ENCODE measurements around the gene GALNT6.

Gene GALNT6

GRCh38 chr12:51404627-51405026 lies 13.4 kb upstream of the GALNT6 start:
- Histone ChIP-seq H4K20me1 (ENCODE audit: insufficient read depth) (no peaks in the 10 kb centered on the region), H3K4me3 (IDR thresholded peaks at IDR 0.05; ENCODE audit: insufficient read depth, low read depth, low read length) (no peak overlapping the region), H3K4me1 (ENCODE audit: low read depth, poor library complexity, severe bottlenecking) (no peaks in the 10 kb centered on the region), H2AFZ (ENCODE audit: low read depth) (no peak overlapping the region), H3K27me3 (ENCODE audit: insufficient read depth, low read depth) (no peaks in the 10 kb centered on the region), H3K4me2 (no peak overlapping the region), H3K27ac (no peak overlapping the region), H3K79me2 (ENCODE audit: insufficient read depth, low read depth) (no peaks in the 10 kb centered on the region), H3K9ac (no peak overlapping the region), H3K36me3 (ENCODE audit: insufficient read depth) (no peaks in the 10 kb centered on the region)
- TF ChIP-seq CTCF (conservative IDR thresholded peaks at IDR 0.05; ENCODE audit: low read depth, low read length): no peak

GRCh38 chr12:51403681-51404136 lies 12.5 kb upstream of the GALNT6 start:
- H4K20me1 ChIP-seq (ENCODE audit: insufficient read depth): no peaks in the 10 kb centered on the region
- no peaks in the 10 kb centered on the region for H3K27me3 ChIP-seq (ENCODE audit: insufficient read depth, low read depth)
- no peak overlapping the region for H3K4me3 ChIP-seq (IDR thresholded peaks at IDR 0.05; ENCODE audit: insufficient read depth, low read depth, low read length)
- H3K79me2 ChIP-seq (ENCODE audit: insufficient read depth, low read depth): no peaks in the 10 kb centered on the region
- no peak overlapping the region for H3K27ac ChIP-seq
- no peaks in the 10 kb centered on the region for H3K36me3 ChIP-seq (ENCODE audit: insufficient read depth)
- no peak overlapping the region for H3K4me2 ChIP-seq
- no peak for TF ChIP-seq CTCF (conservative IDR thresholded peaks at IDR 0.05; ENCODE audit: low read depth, low read length)
- no peaks in the 10 kb centered on the region for H3K4me1 ChIP-seq (ENCODE audit: low read depth, poor library complexity, severe bottlenecking)
- H3K9ac ChIP-seq: no peak overlapping the region
- H2AFZ ChIP-seq (ENCODE audit: low read depth): no peak overlapping the region

GRCh38 chr12:51403159-51403558 lies 12.0 kb upstream of the GALNT6 start:
- Histone ChIP-seq H3K9ac (no peak overlapping the region), H3K4me3 (IDR thresholded peaks at IDR 0.05; ENCODE audit: insufficient read depth, low read depth, low read length) (no peak overlapping the region), H3K27ac (no peak overlapping the region), H3K79me2 (ENCODE audit: insufficient read depth, low read depth) (no peaks in the 10 kb centered on the region), H3K36me3 (ENCODE audit: insufficient read depth) (no peaks in the 10 kb centered on the region), H2AFZ (ENCODE audit: low read depth) (no peak overlapping the region), H3K27me3 (ENCODE audit: insufficient read depth, low read depth) (no peaks in the 10 kb centered on the region), H3K4me2 (no peak overlapping the region), H3K4me1 (ENCODE audit: low read depth, poor library complexity, severe bottlenecking) (no peaks in the 10 kb centered on the region), H4K20me1 (ENCODE audit: insufficient read depth) (no peaks in the 10 kb centered on the region)
- TF ChIP-seq CTCF (conservative IDR thresholded peaks at IDR 0.05; ENCODE audit: low read depth, low read length): no peak

- TF ChIP-seq CTCF (conservative IDR thresholded peaks at IDR 0.05; ENCODE audit: low read depth, low read length): no peak
- Histone ChIP-seq H3K4me2 (no peak overlapping the region), H3K27me3 (ENCODE audit: insufficient read depth, low read depth) (no peaks in the 10 kb centered on the region), H3K9ac (no peak overlapping the region), H3K4me3 (IDR thresholded peaks at IDR 0.05; ENCODE audit: insufficient read depth, low read depth, low read length) (no peak overlapping the region), H3K36me3 (ENCODE audit: insufficient read depth) (no peaks in the 10 kb centered on the region), H3K4me1 (ENCODE audit: low read depth, poor library complexity, severe bottlenecking) (no peaks in the 10 kb centered on the region), H4K20me1 (ENCODE audit: insufficient read depth) (no peaks in the 10 kb centered on the region), H3K79me2 (ENCODE audit: insufficient read depth, low read depth) (no peaks in the 10 kb centered on the region), H3K27ac (no peak overlapping the region), H2AFZ (ENCODE audit: low read depth) (no peak overlapping the region)
Measured at GRCh38 chr12:51401900-51402299, 10.7 kb upstream of the GALNT6 start.
